ENCODE measurements around the gene BAIAP2.

DNA sequence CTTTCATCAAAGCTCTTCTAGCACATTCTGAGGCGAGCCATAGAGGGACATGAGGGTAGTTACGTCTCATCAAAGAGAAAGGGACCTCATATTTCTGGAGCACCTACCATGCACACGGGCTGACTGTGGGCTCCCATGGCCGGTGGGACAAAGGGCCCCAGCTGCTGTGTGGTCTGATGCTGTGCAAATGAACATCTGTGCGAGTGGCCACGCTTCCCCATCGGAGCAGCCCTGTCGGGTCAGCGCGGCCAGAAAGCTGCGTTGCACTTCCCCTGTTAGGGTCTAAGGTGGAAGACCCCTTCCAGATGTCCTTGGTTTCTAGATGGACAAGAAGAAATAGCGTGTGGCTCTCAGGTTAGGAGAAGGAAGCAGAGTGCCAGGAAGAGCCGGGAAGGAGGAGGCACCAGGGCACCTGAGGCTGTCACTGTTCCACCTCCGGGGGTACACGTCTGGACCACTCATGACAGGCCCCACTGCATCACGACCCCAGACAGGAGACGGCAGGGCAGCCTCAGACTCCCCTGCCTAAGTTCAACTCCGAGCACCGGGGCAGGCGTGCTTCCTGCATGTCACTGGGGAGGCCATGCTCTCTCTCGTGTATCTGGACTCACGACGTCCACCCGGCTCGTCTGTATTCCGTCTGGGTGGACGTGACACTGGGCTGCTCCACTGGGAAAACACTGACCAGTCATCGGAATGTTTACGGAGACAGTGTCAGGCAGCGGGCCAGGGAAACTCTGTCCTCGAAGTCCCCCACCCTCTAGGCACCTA lies 8.5 kb upstream of the BAIAP2 start:
- TF ChIP-seq, protein P1, sequence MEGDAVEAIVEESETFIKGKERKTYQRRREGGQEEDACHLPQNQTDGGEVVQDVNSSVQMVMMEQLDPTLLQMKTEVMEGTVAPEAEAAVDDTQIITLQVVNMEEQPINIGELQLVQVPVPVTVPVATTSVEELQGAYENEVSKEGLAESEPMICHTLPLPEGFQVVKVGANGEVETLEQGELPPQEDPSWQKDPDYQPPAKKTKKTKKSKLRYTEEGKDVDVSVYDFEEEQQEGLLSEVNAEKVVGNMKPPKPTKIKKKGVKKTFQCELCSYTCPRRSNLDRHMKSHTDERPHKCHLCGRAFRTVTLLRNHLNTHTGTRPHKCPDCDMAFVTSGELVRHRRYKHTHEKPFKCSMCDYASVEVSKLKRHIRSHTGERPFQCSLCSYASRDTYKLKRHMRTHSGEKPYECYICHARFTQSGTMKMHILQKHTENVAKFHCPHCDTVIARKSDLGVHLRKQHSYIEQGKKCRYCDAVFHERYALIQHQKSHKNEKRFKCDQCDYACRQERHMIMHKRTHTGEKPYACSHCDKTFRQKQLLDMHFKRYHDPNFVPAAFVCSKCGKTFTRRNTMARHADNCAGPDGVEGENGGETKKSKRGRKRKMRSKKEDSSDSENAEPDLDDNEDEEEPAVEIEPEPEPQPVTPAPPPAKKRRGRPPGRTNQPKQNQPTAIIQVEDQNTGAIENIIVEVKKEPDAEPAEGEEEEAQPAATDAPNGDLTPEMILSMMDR (conservative IDR thresholded peaks at IDR 0.05 in 1 of 2, IDR thresholded peaks at IDR 0.05 in 1 of 2; ENCODE audit: extremely low read depth in 1 of 2, insufficient read depth in 1 of 2, low read depth in 1 of 2, low read length in 2 of 2): no peak
- no peak for TF ChIP-seq EZH2 (IDR thresholded peaks at IDR 0.05; ENCODE audit: borderline replicate concordance, low read length)
